Stimulated activated CD8-positive, alpha-beta memory T cell treated with anti-CD3 and anti-CD28 coated beads, Interleukin-4, amount 100 ng/mL, for 48 hours (primary cell): ENCODE results near the gene ANKRD2.
A peak's percentile ranks its signal among the peaks of the same experiment; 100 is the strongest.
"Not testable (repeated sequence)": the region's sequence is repeated elsewhere in the genome, so short reads cannot be mapped to it uniquely, and the experiment has no call there.

Experiments used
- DNase-seq: peaks from one replicate; pipeline ENCODE4 v3.0.0-alpha.2; 2020

The ANKRD2 gene

GRCh38 chr10:97547271-97547600 lies 25.3 kb upstream of the ANKRD2 start:
- DNase-seq = no peak

- no peak for DNase-seq
Measured at GRCh38 chr10:97547962-97548361, 24.6 kb upstream of the ANKRD2 start.

- DNase-seq = no peak
Measured at GRCh38 chr10:97548828-97549455, 23.6 kb upstream of the ANKRD2 start.

GRCh38 chr10:97549587-97550322 lies 22.8 kb upstream of the ANKRD2 start:
- no peak for DNase-seq

- no peak for DNase-seq
Measured at GRCh38 chr10:97550336-97551149, 22.0 kb upstream of the ANKRD2 start.

GRCh38 chr10:97551271-97551670 lies 21.3 kb upstream of the ANKRD2 start:
- DNase-seq = no peak

GRCh38 chr10:97553575-97554031 lies 19.0 kb upstream of the ANKRD2 start:
- peak; percentile 72 for DNase-seq

GRCh38 chr10:97554336-97554735 lies 18.2 kb upstream of the ANKRD2 start:
- not testable (repeated sequence) for DNase-seq

GRCh38 chr10:97555541-97555940 lies 17.0 kb upstream of the ANKRD2 start:
- DNase-seq = not testable (repeated sequence)

GRCh38 chr10:97560731-97561381 lies 11.7 kb upstream of the ANKRD2 start:
- not testable (repeated sequence) for DNase-seq

GRCh38 chr10:97561386-97562077 lies 11.0 kb upstream of the ANKRD2 start:
- DNase-seq = not testable (repeated sequence)

GRCh38 chr10:97562329-97562728 lies 10.2 kb upstream of the ANKRD2 start:
- DNase-seq = not testable (repeated sequence)

- DNase-seq = no peak
Measured at GRCh38 chr10:97563337-97563736, 9.2 kb upstream of the ANKRD2 start.

- DNase-seq = no peak
Measured at GRCh38 chr10:97564776-97565175, 7.8 kb upstream of the ANKRD2 start.

GRCh38 chr10:97566336-97566996 lies 6.1 kb upstream of the ANKRD2 start:
- DNase-seq = no peak

GRCh38 chr10:97567891-97568290 lies 4.7 kb upstream of the ANKRD2 start:
- no peak for DNase-seq

- DNase-seq = no peak
Measured at GRCh38 chr10:97570146-97570788, 2.3 kb upstream of the ANKRD2 start.

GRCh38 chr10:97570789-97571471 lies 1.6 kb upstream of the ANKRD2 start:
- no peak for DNase-seq

- no peak for DNase-seq
Measured at GRCh38 chr10:97571622-97572021, 957 bp upstream of the ANKRD2 start.

GRCh38 chr10:97573021-97573420 lies 442 bp downstream of the ANKRD2 start:
- DNase-seq = no peak

- no peak for DNase-seq
Measured at GRCh38 chr10:97573672-97574071, 1.1 kb downstream of the ANKRD2 start.
